Endodermal cell (in vitro differentiated cells): ENCODE measurements around the gene OVOL3. TPM values are rescaled to one million over a fixed set of nuclear protein-coding genes. Genes with fewer than 3 reads are reported as not detected.
"Not testable (repeated sequence)": the region's sequence is repeated elsewhere in the genome, so short reads cannot be mapped to it uniquely, and the experiment has no call there.

Source experiments
- DNase-seq: peaks from one replicate; pipeline ENCODE4 v3.0.0-alpha.2; 2017
- H3K27ac ChIP-seq: 2 replicates; pipeline ENCODE4 v1.5.1; 2013; ENCODE audit warnings: mild to moderate bottlenecking, low read depth, low read length, moderate library complexity
- H3K27me3 ChIP-seq: 2 replicates; pipeline ENCODE4 v1.6.1; 2013; ENCODE audit warnings: mild to moderate bottlenecking, low read length, moderate library complexity; ENCODE audit not compliant: insufficient read depth, control insufficient read depth, poor library complexity, severe bottlenecking
- H3K36me3 ChIP-seq: 2 replicates; pipeline ENCODE4 v1.7.0; 2013; ENCODE audit warnings: mild to moderate bottlenecking, low read length, moderate library complexity; ENCODE audit not compliant: control insufficient read depth, insufficient read depth
- H3K4me1 ChIP-seq: one replicate; pipeline ENCODE4 v1.7.0; 2013; ENCODE audit warnings: low read length; ENCODE audit not compliant: control insufficient read depth, insufficient read depth
- H3K4me3 ChIP-seq: 2 replicates; pipeline ENCODE4 v1.5.1; 2013; ENCODE audit warnings: mild to moderate bottlenecking, low read length, moderate library complexity
- H3K9ac ChIP-seq: 2 replicates; pipeline ENCODE4 v1.6.1; 2013; ENCODE audit warnings: mild to moderate bottlenecking, low read length, moderate library complexity; ENCODE audit not compliant: poor library complexity, severe bottlenecking; ENCODE audit errors: extremely low read depth
- H3K9me3 ChIP-seq: 2 replicates; pipeline ENCODE4 v1.6.1; 2013; ENCODE audit warnings: mild to moderate bottlenecking, low read length, moderate library complexity; ENCODE audit not compliant: control insufficient read depth
- H3K27ac Mint-ChIP-seq: 2 replicates; pipeline ENCODE4 v1.8.0; 2020; ENCODE audit warnings: mixed read lengths
- H3K27me3 Mint-ChIP-seq: 2 replicates; pipeline ENCODE4 v1.8.0; 2021; ENCODE audit warnings: mild to moderate bottlenecking, mixed read lengths; ENCODE audit not compliant: insufficient read depth
- H3K36me3 Mint-ChIP-seq: 2 replicates; pipeline ENCODE4 v1.8.0; 2020; ENCODE audit warnings: low read depth, mixed read lengths
- H3K4me1 Mint-ChIP-seq: 2 replicates; pipeline ENCODE4 v1.8.0; 2020; ENCODE audit warnings: mixed read lengths
- H3K4me3 Mint-ChIP-seq: 2 replicates; pipeline ENCODE4 v1.8.0; 2020; ENCODE audit warnings: mild to moderate bottlenecking, moderate library complexity, mixed read lengths
- H3K9me3 Mint-ChIP-seq: 2 replicates; pipeline ENCODE4 v1.8.0; 2020; ENCODE audit warnings: mild to moderate bottlenecking, mixed read lengths
- CTCF ChIP-seq: fragments of 200-600 bp; sonication (generic); conservative IDR thresholded peaks from 2 replicates; pipeline ENCODE4 v1.5.0; 2021; ENCODE audit warnings: antibody characterized with exemption, mild to moderate bottlenecking
- WGBS, 2 experiments: methylation state at CpG; one replicate each; pipeline versions ENCODE4 v1.1.5 to v1.1.7; 2013; ENCODE audit warnings: missing lambda C conversion rate in 2 of 2, mixed read lengths in 1 of 2; ENCODE audit not compliant: insufficient coverage in 1 of 2, insufficient read length in 1 of 2; 5-methylcytosine and 5-hydroxymethylcytosine counted together
- total RNA-seq, 2 donors: library from RNA; stranded (reverse); fragmentation: NEBNext Ultra II Directional in 1 of 2; extraction: Animal tissue kit (Norgen Biotek cat#: 25700) in 1 of 2; gene quantifications; 2 replicates in 1 of 2; 3 replicates in 1 of 2; pipeline ENCODE4 v1.2.1, GENCODE V29; 2021

The OVOL3 gene
- total RNA-seq, 2 donors from 2014 or later = not detected

DNA sequence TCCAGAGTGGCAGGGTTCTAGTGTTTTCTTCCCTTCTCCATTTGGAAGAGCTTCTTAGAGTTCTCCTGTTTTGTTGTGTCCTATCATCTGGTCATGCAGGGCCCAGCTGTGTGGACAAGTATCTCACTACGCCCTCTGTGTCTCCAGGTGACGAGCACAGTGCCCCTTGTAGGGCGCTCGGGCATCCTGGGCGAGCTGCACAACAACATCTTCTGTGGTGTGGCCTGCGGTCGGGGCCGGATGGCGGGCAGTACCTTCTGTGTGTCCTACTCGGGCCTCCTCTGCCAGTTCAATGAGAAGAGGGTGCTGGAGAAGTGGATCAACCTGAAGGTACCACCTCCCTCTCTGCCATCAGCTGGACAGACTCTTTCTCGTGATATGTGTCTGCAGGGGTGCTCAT lies 43.3 kb upstream of the OVOL3 start:
- DNase-seq = no peak
- no peaks in the 10 kb centered on the region for H3K9me3 ChIP-seq
- no peak for TF ChIP-seq CTCF
- H3K27ac ChIP-seq = no peak overlapping the region
- Mint-ChIP-seq H3K27me3 (no peaks in the 10 kb centered on the region), H3K27ac (no peak overlapping the region), H3K36me3 (peaks cover 70% of the 10 kb centered on the region), H3K4me3 (no peak overlapping the region), H3K4me1 (no peaks in the 10 kb centered on the region), H3K9me3 (peaks cover 12% of the 10 kb centered on the region)
- no peaks in the 10 kb centered on the region for H3K27me3 ChIP-seq
- H3K9ac ChIP-seq = no peak overlapping the region
- no peak overlapping the region for H3K4me3 ChIP-seq
- peaks cover 60% of the 10 kb centered on the region for H3K36me3 ChIP-seq
- WGBS, 2 experiments = 87 to 94% methylated on average over 9 to 11 of the region's 11 CpGs
- no peaks in the 10 kb centered on the region for H3K4me1 ChIP-seq

GRCh38 chr19:36068810-36069499 lies 42.0 kb upstream of the OVOL3 start:
- H3K9me3 ChIP-seq, DNase-seq, H3K27ac ChIP-seq, H3K9ac ChIP-seq, H3K4me1 Mint-ChIP-seq, H3K27ac Mint-ChIP-seq, H3K27me3 Mint-ChIP-seq, H3K27me3 ChIP-seq, H3K4me3 ChIP-seq, H3K4me3 Mint-ChIP-seq, H3K4me1 ChIP-seq: not testable (repeated sequence)
- H3K9me3 Mint-ChIP-seq = peaks cover 12% of the 10 kb centered on the region
- peaks cover 62% of the 10 kb centered on the region for H3K36me3 ChIP-seq
- WGBS, 2 experiments = 97% methylated on average over 46 of the region's 57 CpGs; no CpG with 5 or more reads in 1 of the 2 experiments
- peaks cover 66% of the 10 kb centered on the region for H3K36me3 Mint-ChIP-seq

GRCh38 chr19:36072081-36072480 lies 38.9 kb upstream of the OVOL3 start:
- 85 to 88% methylated on average over 6 to 8 of the region's 8 CpGs for WGBS, 2 experiments
- no peak overlapping the region for H3K9ac ChIP-seq
- Mint-ChIP-seq H3K4me3 (no peak overlapping the region), H3K36me3 (peaks cover 54% of the 10 kb centered on the region), H3K27me3 (no peaks in the 10 kb centered on the region), H3K27ac (no peak overlapping the region), H3K9me3 (peaks cover 12% of the 10 kb centered on the region), H3K4me1 (no peaks in the 10 kb centered on the region)
- no peak overlapping the region for H3K4me3 ChIP-seq
- no peaks in the 10 kb centered on the region for H3K4me1 ChIP-seq
- DNase-seq = no peak
- no peak for TF ChIP-seq CTCF
- H3K9me3 ChIP-seq = no peaks in the 10 kb centered on the region
- H3K36me3 ChIP-seq = peaks cover 44% of the 10 kb centered on the region
- no peaks in the 10 kb centered on the region for H3K27me3 ChIP-seq
- no peak overlapping the region for H3K27ac ChIP-seq
